Caki2 (cell line): ENCODE results near the gene HMG20B. TPM values are rescaled to one million over a fixed set of nuclear protein-coding genes. Genes with fewer than 3 reads are reported as not detected.
A peak's percentile ranks its signal among the peaks of the same experiment; 100 is the strongest.
"Not testable (repeated sequence)": the region's sequence is repeated elsewhere in the genome, so short reads cannot be mapped to it uniquely, and the experiment has no call there.

Experiments
- DNase-seq: peaks from one replicate; pipeline ENCODE4 v3.0.0-alpha.2; 2015; ENCODE audit warnings: low read depth
- in situ Hi-C: cut with HindIII; loops from 2 replicates; pipeline ENCODE4 v1.10.0; 2016; ENCODE audit warnings: low sequenced_read_pairs, low pct_unique_long_range_greater_than_20kb, mixed read lengths
- total RNA-seq: library from RNA; depleted of rRNA; stranded (reverse); fragments of >200 nt; shearing (Covaris generic); gene quantifications from 2 replicates; pipeline ENCODE4 v1.2.3, GENCODE V29; 2014; ENCODE audit warnings: low replicate concordance

The HMG20B gene
- total RNA-seq, 1 experiment from 2014 or later, result 142 TPM

DNA sequence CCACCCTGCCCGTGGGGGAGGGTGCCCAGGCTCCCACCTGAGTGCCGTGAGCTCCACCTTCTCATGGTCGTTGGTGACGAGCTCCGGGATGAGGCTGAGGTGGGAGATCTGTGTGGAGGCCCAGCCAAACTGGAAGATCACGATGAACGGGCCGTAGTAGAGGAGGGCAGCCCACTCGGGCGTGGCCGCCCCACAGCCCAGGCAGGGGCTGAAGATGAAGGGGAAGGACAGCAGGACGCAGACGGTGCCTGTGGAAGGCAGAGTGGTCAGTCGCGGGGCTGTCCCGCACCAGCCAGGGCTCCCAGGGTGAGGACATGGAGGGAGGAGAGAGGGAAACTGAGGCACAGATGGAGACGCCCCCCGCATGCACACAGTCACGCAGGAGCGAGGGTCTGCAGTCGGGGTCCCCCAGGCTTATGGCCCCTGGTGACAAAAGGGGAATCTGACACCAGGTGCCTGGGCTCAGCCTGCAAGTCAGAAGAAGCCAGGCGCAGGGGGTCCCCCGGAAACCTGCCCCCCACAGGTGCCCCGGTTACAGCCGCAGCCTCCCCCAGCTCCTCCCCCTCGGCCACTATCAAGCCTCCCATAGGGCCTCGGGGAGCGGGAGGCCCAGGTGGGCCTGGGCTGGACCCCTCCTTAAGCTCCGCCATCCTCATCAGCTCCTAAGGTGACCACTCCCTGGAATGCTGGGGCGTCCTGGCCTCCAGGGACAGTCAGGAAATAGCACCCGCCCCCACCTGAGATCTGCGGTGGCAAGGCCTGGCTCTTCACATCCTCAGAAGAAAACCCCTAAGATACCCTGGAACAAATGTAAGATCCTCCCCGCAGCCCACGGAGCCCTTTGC, 21.6 kb upstream of the HMG20B start:
- in situ Hi-C loops, result no loop called here
- DNase-seq, result no peak

DNA sequence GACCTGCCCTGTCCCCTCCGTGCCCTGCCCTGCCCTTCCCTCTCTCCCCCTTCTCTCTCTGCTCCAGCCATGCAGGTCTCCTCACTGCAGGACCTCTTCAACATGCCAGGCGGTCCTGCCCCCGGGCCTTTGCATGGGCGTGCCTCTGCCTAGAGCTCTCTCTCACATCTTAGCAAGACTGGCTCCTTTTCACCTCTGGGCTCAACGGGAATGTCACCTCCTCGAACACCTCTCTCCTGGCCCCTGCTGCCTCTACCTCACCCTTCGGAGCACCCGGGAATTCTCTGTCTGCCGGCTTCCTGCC, 21.0 kb upstream of the HMG20B start:
- in situ Hi-C loops, result no loop called here

DNA sequence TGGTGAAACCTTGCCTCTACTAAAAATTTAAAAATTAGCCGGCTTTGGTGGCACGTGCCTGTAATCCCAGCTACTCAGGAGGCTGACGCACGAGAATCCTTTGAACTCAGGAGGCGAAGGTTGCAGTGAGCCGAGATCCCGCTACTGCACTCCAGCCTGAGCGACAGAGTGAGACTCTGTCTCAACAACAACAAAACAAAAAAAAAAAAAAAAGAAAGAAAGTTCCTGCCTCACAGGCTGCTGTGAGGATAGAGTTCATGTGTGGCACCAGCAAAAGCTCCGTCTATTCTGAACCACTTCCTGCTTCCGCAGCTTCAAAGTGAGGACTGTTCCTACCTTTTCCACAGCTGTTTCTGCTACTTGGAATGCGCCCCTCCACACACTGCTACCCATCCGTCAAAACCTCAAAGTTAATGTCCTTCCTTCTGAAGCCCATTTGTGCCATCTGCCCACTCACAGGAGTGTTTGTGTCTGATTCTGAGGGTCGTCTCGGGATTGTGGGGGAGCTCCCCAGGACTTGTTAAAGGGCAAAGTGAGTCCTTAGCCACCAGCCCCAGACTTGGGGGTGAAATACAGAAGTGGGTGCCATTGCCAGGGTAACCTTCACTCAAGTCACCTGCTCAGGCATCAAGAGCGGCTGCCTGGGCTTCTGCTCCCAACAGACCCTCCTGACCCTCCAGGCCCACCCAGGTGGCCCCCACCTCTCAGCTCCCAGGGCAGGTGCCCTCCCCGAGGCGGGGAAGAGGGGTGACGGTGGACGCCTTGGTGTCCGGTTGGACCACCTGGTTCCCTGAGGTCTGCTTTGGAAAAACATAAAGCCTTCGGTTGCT, 18.3 kb upstream of the HMG20B start:
- in situ Hi-C loops, result no loop called here
- DNase-seq, result no peak

More for the DNA sequence above, 21.0 kb upstream of the HMG20B start:
- DNase-seq, result no peak

GRCh38 chr19:3555653-3556422, 16.9 kb upstream of the HMG20B start:
- DNase-seq, result no peak
- in situ Hi-C loops, result no loop called here

- DNase-seq, result no peak
- in situ Hi-C loops, result no loop called here
Observed at GRCh38 chr19:3556423-3556977, 16.2 kb upstream of the HMG20B start.

- DNase-seq, result peak; percentile 37
- in situ Hi-C loops, result no loop called here
Observed at GRCh38 chr19:3556978-3557460, 15.7 kb upstream of the HMG20B start.

- DNase-seq, result peak; percentile 87
- in situ Hi-C loops, result no loop called here
Observed at GRCh38 chr19:3557461-3558248, 15.1 kb upstream of the HMG20B start, which contains the start of gene MFSD12. TSS of gene MFSD12 (minus strand) at chr19:3557586. CDS start at chr19:3557403, 183 bp downstream.

DNA sequence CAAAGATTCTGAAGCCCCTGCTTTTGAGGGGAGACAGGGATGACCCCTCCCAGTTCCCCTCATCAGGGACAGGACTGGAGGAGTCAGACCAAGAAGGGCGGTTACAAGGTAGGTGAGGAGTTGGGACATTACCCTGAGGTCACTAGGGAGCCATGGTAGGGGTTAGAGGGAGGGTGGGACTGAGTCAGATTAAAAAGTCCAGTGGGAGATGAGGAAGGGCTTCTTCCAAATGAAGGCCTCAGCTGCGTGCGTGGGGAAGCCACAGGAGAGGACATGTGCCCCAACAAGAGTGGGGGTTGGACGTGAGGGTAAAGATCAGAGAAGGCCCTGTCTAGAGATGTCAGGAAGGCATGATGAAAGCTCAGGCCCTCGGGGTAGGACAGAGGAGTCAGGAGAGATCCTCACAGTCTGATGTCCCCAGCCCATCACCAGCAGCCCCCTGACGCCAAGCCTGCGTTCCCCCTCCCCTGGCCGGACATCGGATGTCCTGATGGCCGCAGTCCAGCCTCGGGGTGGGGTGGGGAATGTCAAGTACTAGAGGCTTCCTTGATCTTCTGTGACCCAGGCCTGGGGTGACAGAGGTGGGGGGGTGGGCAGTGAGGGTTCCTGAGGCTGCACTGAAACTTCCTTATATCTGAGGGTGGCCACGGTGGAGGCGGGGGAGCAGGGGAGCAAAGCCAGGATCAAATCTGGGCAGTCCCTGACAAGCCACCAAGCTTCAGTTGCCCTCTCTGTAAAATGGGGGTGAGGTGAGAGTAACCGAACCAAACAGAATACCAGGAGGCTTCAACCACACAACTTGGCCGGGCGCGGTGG, 8.8 kb upstream of the HMG20B start:
- in situ Hi-C loops, result no loop called here

GRCh38 chr19:3565139-3565538, 7.6 kb upstream of the HMG20B start:
- in situ Hi-C loops, result no loop called here
- peak; percentile 93 for DNase-seq

More for the DNA sequence above, 8.8 kb upstream of the HMG20B start:
- DNase-seq, result no peak

DNA sequence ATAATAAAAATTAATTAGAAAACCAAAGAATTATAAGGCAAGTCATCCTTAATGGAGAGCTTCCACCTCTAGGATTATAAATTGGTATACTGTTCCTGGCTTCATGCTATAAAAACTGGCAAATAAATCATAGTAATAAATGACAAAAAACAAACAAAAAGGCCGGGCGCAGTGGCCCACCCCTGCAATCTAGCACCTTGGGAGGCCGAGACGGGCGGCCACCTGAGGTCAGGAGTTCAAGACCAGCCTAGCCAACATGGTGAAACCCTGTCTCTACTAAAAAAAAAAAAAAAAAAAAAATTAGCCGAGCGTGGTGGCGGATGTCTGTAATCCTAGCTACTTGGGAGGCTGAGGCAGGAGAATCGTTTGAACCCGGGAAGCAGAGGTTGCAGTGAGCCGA, 2.7 kb upstream of the HMG20B start:
- in situ Hi-C loops, result not testable (repeated sequence)

GRCh38 chr19:3570606-3571011, 2.1 kb upstream of the HMG20B start:
- in situ Hi-C loops, result no loop called here
- DNase-seq, result no peak

More for the DNA sequence above, 2.7 kb upstream of the HMG20B start:
- DNase-seq, result not testable (repeated sequence)

DNA sequence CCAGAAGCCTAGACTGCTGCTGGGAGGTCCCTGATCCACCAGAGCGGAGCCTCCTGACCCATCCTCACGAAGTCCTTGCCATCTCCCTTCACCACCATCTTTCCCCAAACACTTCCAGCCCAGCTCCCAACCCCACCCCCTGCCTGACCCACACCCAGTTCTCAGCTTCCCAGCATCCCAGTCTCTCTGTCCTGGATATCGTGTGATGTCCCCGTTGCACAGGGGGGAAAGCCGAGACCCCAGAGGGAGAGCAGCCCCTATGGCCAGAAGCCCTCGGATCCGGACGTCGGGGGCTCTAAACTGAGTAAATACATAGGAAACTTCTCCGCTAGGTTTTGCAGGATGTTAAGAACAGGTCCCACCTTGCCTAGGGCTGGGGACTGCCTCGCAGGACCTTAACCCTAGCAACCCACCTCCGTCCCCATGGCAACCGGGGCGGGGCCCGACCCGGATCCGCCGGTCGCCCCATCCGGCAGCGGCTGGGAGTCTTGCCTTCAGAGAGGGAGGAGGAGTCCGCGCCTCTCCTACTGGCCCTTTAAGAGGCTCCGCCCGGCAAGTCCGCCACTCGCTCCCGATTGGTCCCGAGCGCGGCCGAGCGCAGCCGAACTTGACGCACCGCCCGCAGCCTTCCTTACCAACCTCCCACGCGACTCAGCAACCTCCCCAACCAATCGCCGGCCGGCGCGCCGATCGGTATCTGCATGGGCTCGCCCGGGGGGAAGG, 451 bp upstream of the HMG20B start:
- in situ Hi-C loops, result no loop called here
- DNase-seq, result peak; percentile 99

DNA sequence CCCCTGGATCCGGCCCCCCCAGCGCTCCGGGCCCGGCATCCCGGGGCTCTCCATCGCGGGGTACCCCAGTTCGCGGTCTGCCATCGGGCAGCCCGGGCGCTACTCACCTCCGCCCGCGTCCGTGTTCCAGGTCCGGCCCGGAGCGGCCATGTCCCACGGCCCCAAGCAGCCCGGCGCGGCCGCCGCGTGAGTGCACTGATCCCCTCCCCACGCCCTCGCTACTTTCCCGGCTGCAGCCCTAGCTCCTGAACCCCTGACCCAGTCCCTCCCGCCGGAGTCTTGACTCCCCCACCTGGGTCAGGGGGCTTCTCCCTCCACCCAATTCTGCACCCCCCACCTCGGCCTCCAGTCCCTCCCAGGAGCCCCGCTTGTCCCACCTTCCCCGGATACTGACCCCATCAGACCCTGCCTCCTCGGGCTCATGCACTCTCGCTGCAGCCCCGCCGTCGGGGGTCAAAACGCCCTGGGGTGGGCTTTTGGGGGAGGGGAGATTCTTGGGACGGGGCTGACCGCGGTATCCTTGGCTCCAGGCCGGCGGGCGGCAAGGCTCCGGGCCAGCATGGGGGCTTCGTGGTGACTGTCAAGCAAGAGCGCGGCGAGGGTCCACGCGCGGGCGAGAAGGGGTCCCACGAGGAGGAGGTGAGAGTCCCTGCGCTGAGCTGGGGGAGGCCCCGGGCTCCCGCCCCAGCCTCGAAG, 566 bp downstream of the HMG20B start:
- in situ Hi-C loops, result no loop called here
- no peak for DNase-seq

- in situ Hi-C loops, result no loop called here
- DNase-seq, result peak; percentile 91
Observed at GRCh38 chr19:3573858-3574637, 1.3 kb downstream of the HMG20B start.

DNA sequence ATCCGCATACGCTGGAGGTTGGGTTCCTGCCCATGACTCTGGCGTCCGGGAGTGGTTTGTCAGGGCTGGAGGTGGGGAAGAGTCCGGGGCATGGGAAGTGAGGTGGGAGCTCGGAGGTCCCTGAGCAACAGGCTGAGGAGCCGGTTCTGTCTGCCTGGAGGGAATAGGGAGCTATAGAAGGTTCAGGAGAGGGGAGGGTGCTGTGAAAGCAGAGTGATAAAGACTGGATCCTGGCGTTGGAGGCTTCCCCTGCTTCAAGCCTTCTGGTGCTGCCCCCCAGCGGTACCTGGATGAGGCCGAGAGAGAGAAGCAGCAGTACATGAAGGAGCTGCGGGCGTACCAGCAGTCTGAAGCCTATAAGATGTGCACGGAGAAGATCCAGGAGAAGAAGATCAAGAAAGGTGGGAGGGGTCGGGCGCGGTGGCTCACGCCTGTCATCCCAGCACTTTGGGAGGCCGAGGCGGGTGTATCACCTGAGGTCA, 2.6 kb downstream of the HMG20B start:
- in situ Hi-C loops, result no loop called here
- no peak for DNase-seq
